ENCODE measurements around the gene SRSF6.

DNA sequence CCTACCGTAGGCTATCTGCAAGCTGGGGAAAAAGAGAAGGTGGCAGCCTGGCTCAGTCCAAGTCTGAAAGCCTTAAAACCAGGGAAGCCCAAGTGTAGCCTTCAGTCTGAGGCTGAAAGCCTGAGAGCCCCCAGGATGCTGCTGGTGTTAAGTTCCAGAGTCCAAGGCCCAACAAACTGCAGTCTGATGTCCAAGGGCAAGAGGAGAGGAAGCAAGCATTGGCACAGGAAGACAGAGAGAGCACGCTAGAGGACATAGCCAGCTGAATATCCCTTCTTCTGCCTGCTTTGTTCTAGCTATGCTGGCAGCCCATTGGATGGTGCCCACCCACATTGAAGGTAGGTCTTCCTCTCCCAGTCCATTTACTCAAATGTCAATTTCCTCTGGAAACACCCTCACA lies 37.7 kb downstream of the SRSF6 start:
- TF ChIP-seq, protein P1, sequence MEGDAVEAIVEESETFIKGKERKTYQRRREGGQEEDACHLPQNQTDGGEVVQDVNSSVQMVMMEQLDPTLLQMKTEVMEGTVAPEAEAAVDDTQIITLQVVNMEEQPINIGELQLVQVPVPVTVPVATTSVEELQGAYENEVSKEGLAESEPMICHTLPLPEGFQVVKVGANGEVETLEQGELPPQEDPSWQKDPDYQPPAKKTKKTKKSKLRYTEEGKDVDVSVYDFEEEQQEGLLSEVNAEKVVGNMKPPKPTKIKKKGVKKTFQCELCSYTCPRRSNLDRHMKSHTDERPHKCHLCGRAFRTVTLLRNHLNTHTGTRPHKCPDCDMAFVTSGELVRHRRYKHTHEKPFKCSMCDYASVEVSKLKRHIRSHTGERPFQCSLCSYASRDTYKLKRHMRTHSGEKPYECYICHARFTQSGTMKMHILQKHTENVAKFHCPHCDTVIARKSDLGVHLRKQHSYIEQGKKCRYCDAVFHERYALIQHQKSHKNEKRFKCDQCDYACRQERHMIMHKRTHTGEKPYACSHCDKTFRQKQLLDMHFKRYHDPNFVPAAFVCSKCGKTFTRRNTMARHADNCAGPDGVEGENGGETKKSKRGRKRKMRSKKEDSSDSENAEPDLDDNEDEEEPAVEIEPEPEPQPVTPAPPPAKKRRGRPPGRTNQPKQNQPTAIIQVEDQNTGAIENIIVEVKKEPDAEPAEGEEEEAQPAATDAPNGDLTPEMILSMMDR (IDR thresholded peaks at IDR 0.05; ENCODE audit: poor library complexity) = no peak
- no peak for TF ChIP-seq EZH2 (IDR thresholded peaks at IDR 0.05; ENCODE audit: borderline replicate concordance)
- no peak for TF ChIP-seq EZH2phosphoT487 (IDR thresholded peaks at IDR 0.05; ENCODE audit: low read depth, severe bottlenecking, unreplicated experiment)
